Sigmoid colon (tissue), 4 donors: ENCODE data around the gene TPMT.

Source experiments
- EP300 ChIP-seq, 4 donors: sonication (generic); formaldehyde crosslinking; IDR thresholded peaks; one replicate each; pipeline ENCODE4 v1.6.1; 2017; ENCODE audit warnings: antibody characterized with exemption in 4 of 4
- POLR2A ChIP-seq, 2 donors: fragments of 450-650 bp; IDR thresholded peaks; one replicate each; pipeline ENCODE4 v1.6.1; 2016; ENCODE audit warnings: antibody characterized with exemption in 2 of 2, mild to moderate bottlenecking in 2 of 2, moderate library complexity in 2 of 2

DNA sequence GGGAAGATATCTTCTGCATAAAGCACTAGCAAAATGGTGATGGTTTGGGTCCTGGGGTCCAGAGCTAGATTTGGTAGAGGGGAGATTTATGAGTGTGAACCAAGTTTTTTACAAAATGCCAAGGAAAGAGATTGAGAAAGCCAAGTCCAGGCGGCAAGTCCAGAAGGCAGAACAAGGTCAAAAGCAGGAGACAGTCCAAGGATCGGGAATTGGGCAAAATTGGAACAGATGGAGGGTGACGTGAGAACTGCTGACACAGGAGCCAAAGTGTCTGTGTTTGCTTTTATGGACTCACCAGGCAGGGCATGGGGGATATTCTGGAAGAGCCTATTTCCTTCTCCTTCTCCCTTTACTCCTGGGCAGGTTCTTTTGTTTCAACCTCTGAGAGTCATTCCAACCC, 36.5 kb downstream of the TPMT start:
- no peak for TF ChIP-seq EP300 (IDR thresholded peaks at IDR 0.05)
- TF ChIP-seq POLR2A (IDR thresholded peaks at IDR 0.05), result no peak
